ENCODE measurements around the gene FCSK. TPM values are rescaled to one million over a fixed set of nuclear protein-coding genes. Genes with fewer than 3 reads are reported as not detected.

The FCSK gene
- total and polyA plus RNA-seq, 2 of the 13 experiments (the other 11 are each of a cell fraction or from before 2014, with no cell fraction given), result 9.1 to 19.2 TPM

GRCh38 chr16:70416748-70417616 is 37.4 kb upstream of the FCSK start (continued):
- no peak for TF ChIP-seq ZHX1 (CRISPR knock-in tag; IDR thresholded peaks at IDR 0.05; ENCODE audit: low read depth)
- no peak for TF ChIP-seq SP5 (CRISPR knock-in tag; IDR thresholded peaks at IDR 0.05; ENCODE audit: borderline replicate concordance, low read depth)
- TF ChIP-seq MLLT10 (CRISPR knock-in tag; IDR thresholded peaks at IDR 0.05), result no peak
- peak; percentile 79; the same call in 1 of the 2 replicates for TF ChIP-seq ZBTB34 (CRISPR knock-in tag; IDR thresholded peaks at IDR 0.05)
- TF ChIP-seq TAF1 (CRISPR knock-in tag; IDR thresholded peaks at IDR 0.05), result no peak
- no peak for TF ChIP-seq ZNF749 (CRISPR knock-in tag; IDR thresholded peaks at IDR 0.05; ENCODE audit: borderline replicate concordance)
- no peak for TF ChIP-seq ZSCAN9 (CRISPR knock-in tag; IDR thresholded peaks at IDR 0.05; ENCODE audit: borderline replicate concordance)
- no peak for TF ChIP-seq ZNF614 (CRISPR knock-in tag; IDR thresholded peaks at IDR 0.05; ENCODE audit: borderline replicate concordance)
- no peak for TF ChIP-seq ZNF776 (CRISPR knock-in tag; IDR thresholded peaks at IDR 0.05)
- no peak for TF ChIP-seq ZFP36L2 (CRISPR knock-in tag; IDR thresholded peaks at IDR 0.05)
- peak; percentile 36; the same call in 1 of the 2 replicates for TF ChIP-seq ZGPAT (CRISPR knock-in tag; IDR thresholded peaks at IDR 0.05)
- no peak for TF ChIP-seq ZZZ3 (CRISPR knock-in tag; IDR thresholded peaks at IDR 0.05; ENCODE audit: borderline replicate concordance)
- TF ChIP-seq ZNF34 (CRISPR knock-in tag; IDR thresholded peaks at IDR 0.05; ENCODE audit: borderline replicate concordance), result no peak
- TF ChIP-seq SNRNP70 (IDR thresholded peaks at IDR 0.05; ENCODE audit: low read depth, low read length), result no peak
- TF ChIP-seq CTCF (CRISPR knock-in tag; IDR thresholded peaks at IDR 0.05), result peak; percentile 80
- TF ChIP-seq ZC3H13 (CRISPR knock-in tag; IDR thresholded peaks at IDR 0.05), result no peak
- peak; percentile 48; the same call in 1 of the 2 replicates for TF ChIP-seq ZMYM3 (CRISPR knock-in tag; IDR thresholded peaks at IDR 0.05)
- TF ChIP-seq ZBTB38 (CRISPR knock-in tag; IDR thresholded peaks at IDR 0.05), result peak; percentile 91
- TF ChIP-seq KDM5B (CRISPR knock-in tag; IDR thresholded peaks at IDR 0.05; ENCODE audit: borderline replicate concordance), result no peak
- no peak for TF ChIP-seq ADNP (CRISPR knock-in tag; IDR thresholded peaks at IDR 0.05)
- TF ChIP-seq TEAD2 (CRISPR knock-in tag; IDR thresholded peaks at IDR 0.05), result no peak
- TF ChIP-seq HDAC1 (CRISPR knock-in tag; IDR thresholded peaks at IDR 0.05), result no peak

Data from HepG2 (cell line).